Fibroblast of lung (primary cell): Measurements from ENCODE around the gene FBXO5.

ENCODE experiments used
- CTCF ChIP-seq, 2 donors: IDR thresholded peaks in 1 of 2; conservative IDR thresholded peaks in 1 of 2; 1 replicate in 1 of 2; 2 replicates in 1 of 2; pipeline ENCODE4 v1.5.1; 2011 to 2012; ENCODE audit warnings: low read length in 2 of 2, control low read depth in 1 of 2, inconsistent platforms in 1 of 2, low read depth in 1 of 2, mild to moderate bottlenecking in 1 of 2
- EZH2 ChIP-seq: IDR thresholded peaks from 2 replicates; pipeline ENCODE4 v1.5.1; 2012; ENCODE audit warnings: low read length, control low read depth, mild to moderate bottlenecking; ENCODE audit errors: missing control alignments

GRCh38 chr6:152957796-152958195 is 25.0 kb downstream of the FBXO5 start:
- TF ChIP-seq CTCF (conservative IDR thresholded peaks at IDR 0.05 in 1 of 2, IDR thresholded peaks at IDR 0.05 in 1 of 2; ENCODE audit: low read depth in 1 of 2, low read length in 2 of 2) (no peak), EZH2 (no peak)
